Measurements from ENCODE around the gene ISOC2.

The ISOC2 gene

DNA sequence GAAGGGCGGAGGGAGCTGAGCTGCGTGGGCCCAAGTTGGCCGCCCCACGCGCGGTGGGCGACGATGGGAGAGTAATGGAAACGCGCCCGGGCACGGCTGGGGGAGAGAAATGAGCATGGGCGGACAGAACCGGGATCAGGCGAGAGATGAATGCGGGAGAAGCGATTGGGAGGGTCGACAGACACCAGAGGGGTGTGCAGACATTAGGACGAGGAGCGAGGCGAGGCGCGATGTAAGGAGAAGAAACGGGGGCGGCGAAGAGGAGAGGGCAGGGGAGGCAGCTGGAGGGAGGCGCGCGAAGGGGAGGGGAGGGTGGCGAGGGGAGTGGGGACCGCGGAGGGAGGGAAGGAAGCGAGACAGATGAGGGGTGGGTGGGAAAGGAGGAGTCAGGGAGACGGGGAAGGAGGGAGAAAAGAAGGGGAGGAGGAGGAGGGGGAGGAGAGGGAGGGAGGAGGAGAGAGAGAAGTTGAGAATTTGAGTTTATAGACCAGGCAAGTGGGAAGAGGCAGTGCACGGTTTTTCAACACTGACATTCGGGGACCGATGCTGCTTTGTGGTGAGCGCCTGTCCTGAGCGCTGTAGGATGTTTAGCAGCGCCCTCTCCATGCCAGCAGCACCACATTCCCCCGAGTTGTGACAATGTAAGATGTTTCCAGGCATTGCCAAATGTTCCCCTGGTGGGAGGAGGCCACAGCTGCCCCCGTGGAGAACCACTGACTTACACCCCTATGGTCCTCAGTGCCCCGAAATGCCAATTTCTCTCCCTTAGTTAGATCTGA, 18.2 kb downstream of the ISOC2 start, which contains the start of gene SHISA7:
SHISA7 (minus strand) TSS at position 256 of the 779 bp plus-strand sequence. CDS start 437 bp downstream, outside the sequence.
- no peak for DNase-seq (ENCODE audit: low read depth)
- H3K4me3 ChIP-seq (ENCODE audit: low read depth, low read length), result no peak within 1 kb of the TSS
- TF ChIP-seq CTCF (IDR thresholded peaks at IDR 0.05; ENCODE audit: insufficient read depth, low read depth, low read length, missing control alignments), result no peak

GRCh38 chr19:55442372-55442961, 19.0 kb downstream of the ISOC2 start:
- no peak for DNase-seq (ENCODE audit: low read depth)
- TF ChIP-seq CTCF (IDR thresholded peaks at IDR 0.05; ENCODE audit: insufficient read depth, low read depth, low read length, missing control alignments), result no peak
- H3K4me3 ChIP-seq (ENCODE audit: low read depth, low read length), result no peak overlapping the region

GRCh38 chr19:55441692-55442321, 19.6 kb downstream of the ISOC2 start:
- DNase-seq (ENCODE audit: low read depth), result no peak
- H3K4me3 ChIP-seq (ENCODE audit: low read depth, low read length), result no peak overlapping the region
- no peak for TF ChIP-seq CTCF (IDR thresholded peaks at IDR 0.05; ENCODE audit: insufficient read depth, low read depth, low read length, missing control alignments)

- H3K4me3 ChIP-seq (ENCODE audit: low read depth, low read length), result no peak overlapping the region
- TF ChIP-seq CTCF (IDR thresholded peaks at IDR 0.05; ENCODE audit: insufficient read depth, low read depth, low read length, missing control alignments), result no peak
- DNase-seq (ENCODE audit: low read depth), result no peak
Measured at GRCh38 chr19:55441319-55441691, 20.1 kb downstream of the ISOC2 start.

DNA sequence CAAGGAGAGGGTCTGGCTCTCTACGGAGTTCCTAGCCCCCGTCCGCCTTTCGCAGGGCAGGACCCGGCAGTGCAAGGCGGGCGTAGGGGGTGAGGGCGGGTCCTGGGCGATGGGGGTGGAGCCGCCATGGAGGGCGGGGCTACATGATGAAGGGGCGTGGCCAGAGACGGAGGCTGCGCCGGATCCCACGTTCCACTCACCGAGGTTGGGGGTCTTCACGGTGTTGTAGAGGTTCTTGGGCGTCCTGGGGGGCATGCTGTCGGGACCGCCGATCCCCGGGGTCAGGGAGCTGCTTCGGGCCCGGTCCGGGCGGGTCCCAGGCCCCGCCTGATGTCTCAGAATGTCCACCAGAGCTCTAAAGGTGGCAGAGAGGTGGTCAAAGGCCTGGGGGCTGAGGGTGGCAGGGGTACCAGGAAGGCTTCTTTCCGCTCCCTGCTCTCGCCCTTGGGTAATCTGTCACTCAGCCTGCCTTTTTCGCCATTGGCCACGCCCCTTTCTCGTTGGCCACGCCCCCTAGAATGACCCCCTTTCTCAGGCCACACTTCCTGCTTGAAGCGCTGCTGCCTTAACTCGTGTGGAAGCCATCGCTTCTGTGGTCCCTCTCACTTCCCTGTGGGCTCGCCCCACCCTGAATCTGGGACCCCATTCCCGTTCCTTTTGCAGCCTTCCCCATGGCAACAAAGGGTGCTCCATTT, 20.9 kb downstream of the ISOC2 start:
- TF ChIP-seq CTCF (IDR thresholded peaks at IDR 0.05; ENCODE audit: insufficient read depth, low read depth, low read length, missing control alignments), result no peak
- peak; percentile 49 for DNase-seq (ENCODE audit: low read depth)
- no peak overlapping the region for H3K4me3 ChIP-seq (ENCODE audit: low read depth, low read length)

GRCh38 chr19:55439052-55439451, 22.4 kb downstream of the ISOC2 start:
- no peak overlapping the region for H3K4me3 ChIP-seq (ENCODE audit: low read depth, low read length)
- TF ChIP-seq CTCF (IDR thresholded peaks at IDR 0.05; ENCODE audit: insufficient read depth, low read depth, low read length, missing control alignments), result no peak
- no peak for DNase-seq (ENCODE audit: low read depth)
